Panc1 (cell line): Measurements from ENCODE around the gene OSER1. TPM values are rescaled to one million over a fixed set of nuclear protein-coding genes. Genes with fewer than 3 reads are reported as not detected.
A peak's percentile ranks its signal among the peaks of the same experiment; 100 is the strongest.

Experiments
- ATAC-seq: fragments of 200-7000 bp; cut with Tn5 transposase; 2 replicates; pipeline ENCODE4 v1.9.1; 2020; ENCODE audit warnings: mild to moderate bottlenecking, moderate library complexity
- BruUV-seq: library from RNA; stranded (reverse); fragments of 400-500 nt; replicated peaks from 2 replicates; lab custom pipeline; 2021; lab: Mats Ljungman, UMichigan
- CTCF ChIA-PET: fragments of 300-600 bp; sonication (Branson Sonifier 250); formaldehyde crosslinking; loops from one replicate; lab custom pipeline; 2022; ENCODE audit warnings: antibody characterized with exemption; lab: Charles Lee
- POLR2A ChIA-PET: fragments of 300-600 bp; sonication (Branson Sonifier 250); formaldehyde crosslinking; loops from one replicate; lab custom pipeline; 2022; ENCODE audit warnings: antibody characterized with exemption; lab: Charles Lee
- DNase-seq: peaks from one replicate; pipeline ENCODE4 v3.0.0-alpha.2; 2010; ENCODE audit warnings: low read depth, low spot score
- H3K27ac ChIP-seq: 2 replicates; pipeline ENCODE4 v1.5.1; 2011; ENCODE audit warnings: mild to moderate bottlenecking, low read length, inconsistent platforms
- H3K27me3 ChIP-seq: fragments of 200-500 bp; sonication (Bioruptor generic); 2 replicates; pipeline ENCODE4 v1.6.0; 2014; ENCODE audit warnings: low read length, inconsistent platforms; ENCODE audit not compliant: control insufficient read depth, insufficient read depth
- H3K36me3 ChIP-seq: fragments of 200-500 bp; sonication (Bioruptor generic); 2 replicates; pipeline ENCODE4 v1.5.1; 2014; ENCODE audit warnings: inconsistent platforms, mild to moderate bottlenecking, low read length, moderate library complexity; ENCODE audit not compliant: control insufficient read depth, insufficient read depth
- H3K4me1 ChIP-seq: 2 replicates; pipeline ENCODE4 v1.5.1; 2011; ENCODE audit warnings: inconsistent platforms, mild to moderate bottlenecking, low read length, moderate library complexity; ENCODE audit not compliant: control insufficient read depth, insufficient read depth
- H3K4me3 ChIP-seq, 2 experiments: 2 replicates each; pipeline ENCODE4 v1.5.1; 2011 to 2012; ENCODE audit warnings: low read depth in 2 of 2, low read length in 2 of 2, mild to moderate bottlenecking in 2 of 2, inconsistent platforms in 1 of 2, moderate library complexity in 1 of 2
- H3K9me3 ChIP-seq: fragments of 200-500 bp; sonication (Bioruptor generic); 2 replicates; pipeline ENCODE4 v1.5.1; 2014; ENCODE audit warnings: low read depth, mild to moderate bottlenecking, inconsistent platforms, low read length, moderate library complexity; ENCODE audit not compliant: control insufficient read depth, insufficient read depth
- POLR2AphosphoS5 ChIP-seq: IDR thresholded peaks from 2 replicates; pipeline ENCODE4 v1.6.1; 2012; ENCODE audit warnings: mild to moderate bottlenecking, low read depth, low read length, moderate library complexity
- SIN3A ChIP-seq: IDR thresholded peaks from 2 replicates; pipeline ENCODE4 v1.6.1; 2012; ENCODE audit warnings: low read depth, mild to moderate bottlenecking, low read length, moderate library complexity, borderline replicate concordance; ENCODE audit not compliant: insufficient read depth
- TCF7L2 ChIP-seq: IDR thresholded peaks from 2 replicates; pipeline ENCODE4 v1.6.1; 2011; ENCODE audit warnings: mild to moderate bottlenecking, low read depth, low read length, inconsistent platforms
- in situ Hi-C: cut with HindIII; loops from 2 replicates; pipeline ENCODE4 v1.10.0; 2016; ENCODE audit warnings: low sequenced_read_pairs, low pct_unique_long_range_greater_than_20kb
- intact Hi-C: fragments of 100-400 bp; cut with micrococcal nuclease; formaldehyde crosslinking; loops from one replicate; pipeline ENCODE4 v1.10.0; 2022; ENCODE audit not compliant: unreplicated experiment
- total RNA-seq: library from RNA; stranded (reverse); gene quantifications from one replicate; pipeline ENCODE4 v1.2.1, GENCODE V29; 2021; ENCODE audit not compliant: unreplicated experiment
- TF ChIP-seq, protein P1 (sequence below): fragments of 450-650 bp; IDR thresholded peaks from 2 replicates; pipeline ENCODE4 v1.5.1; 2017; ENCODE audit warnings: mild to moderate bottlenecking
- TF ChIP-seq, protein P2 (sequence below), 2 experiments: IDR thresholded peaks; 2 replicates each; pipeline ENCODE4 v1.6.1; 2011 to 2012; ENCODE audit warnings: low read depth in 2 of 2, control low read depth in 1 of 2, low read length in 1 of 2, mild to moderate bottlenecking in 1 of 2, moderate library complexity in 1 of 2; ENCODE audit not compliant: insufficient read depth in 1 of 2

OSER1 gene
- total RNA-seq, 1 experiment from 2014 or later, result 37.8 TPM

DNA sequence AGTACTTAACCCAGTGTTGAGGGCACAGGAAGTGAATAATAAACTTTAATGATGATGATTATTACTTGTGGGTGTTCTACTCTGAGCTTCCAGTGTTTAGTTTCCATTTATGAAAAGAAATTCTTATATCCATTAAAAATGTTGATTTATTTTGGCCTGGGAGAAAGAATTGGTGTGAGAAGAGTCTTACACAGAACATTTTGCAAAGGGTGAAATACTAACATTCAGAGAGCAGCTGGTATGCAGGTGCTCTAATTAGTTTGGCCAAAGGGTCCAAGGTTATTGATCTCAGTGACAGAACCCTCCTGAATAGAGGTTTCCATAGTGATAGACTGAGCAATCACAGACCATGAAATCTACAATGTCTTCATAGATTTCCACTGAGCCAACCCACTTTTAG is 4.4 kb downstream of the OSER1 start:
- intact Hi-C loops, result no loop called here
- ATAC-seq (no peak), DNase-seq (no peak)
- Histone ChIP-seq H3K27ac (peak overlapping the region; percentile 2; the same call in 1 of the 2 replicates), H3K27me3 (no peaks in the 10 kb centered on the region), H3K36me3 (peaks cover 20% of the 10 kb centered on the region), H3K4me3 (no peak overlapping the region), H3K9me3 (no peaks in the 10 kb centered on the region), H3K4me1 (peaks cover 36% of the 10 kb centered on the region)
- ChIA-PET CTCF (no interaction called here), POLR2A (no interaction called here)
- in situ Hi-C loops, result no loop called here
- BruUV-seq, result no TSS peak
- TF ChIP-seq POLR2AphosphoS5, result no peak
- no peak for TF ChIP-seq TCF7L2
- TF ChIP-seq, protein P1, sequence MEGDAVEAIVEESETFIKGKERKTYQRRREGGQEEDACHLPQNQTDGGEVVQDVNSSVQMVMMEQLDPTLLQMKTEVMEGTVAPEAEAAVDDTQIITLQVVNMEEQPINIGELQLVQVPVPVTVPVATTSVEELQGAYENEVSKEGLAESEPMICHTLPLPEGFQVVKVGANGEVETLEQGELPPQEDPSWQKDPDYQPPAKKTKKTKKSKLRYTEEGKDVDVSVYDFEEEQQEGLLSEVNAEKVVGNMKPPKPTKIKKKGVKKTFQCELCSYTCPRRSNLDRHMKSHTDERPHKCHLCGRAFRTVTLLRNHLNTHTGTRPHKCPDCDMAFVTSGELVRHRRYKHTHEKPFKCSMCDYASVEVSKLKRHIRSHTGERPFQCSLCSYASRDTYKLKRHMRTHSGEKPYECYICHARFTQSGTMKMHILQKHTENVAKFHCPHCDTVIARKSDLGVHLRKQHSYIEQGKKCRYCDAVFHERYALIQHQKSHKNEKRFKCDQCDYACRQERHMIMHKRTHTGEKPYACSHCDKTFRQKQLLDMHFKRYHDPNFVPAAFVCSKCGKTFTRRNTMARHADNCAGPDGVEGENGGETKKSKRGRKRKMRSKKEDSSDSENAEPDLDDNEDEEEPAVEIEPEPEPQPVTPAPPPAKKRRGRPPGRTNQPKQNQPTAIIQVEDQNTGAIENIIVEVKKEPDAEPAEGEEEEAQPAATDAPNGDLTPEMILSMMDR, result no peak
- TF ChIP-seq SIN3A, result no peak
- TF ChIP-seq, protein P2, sequence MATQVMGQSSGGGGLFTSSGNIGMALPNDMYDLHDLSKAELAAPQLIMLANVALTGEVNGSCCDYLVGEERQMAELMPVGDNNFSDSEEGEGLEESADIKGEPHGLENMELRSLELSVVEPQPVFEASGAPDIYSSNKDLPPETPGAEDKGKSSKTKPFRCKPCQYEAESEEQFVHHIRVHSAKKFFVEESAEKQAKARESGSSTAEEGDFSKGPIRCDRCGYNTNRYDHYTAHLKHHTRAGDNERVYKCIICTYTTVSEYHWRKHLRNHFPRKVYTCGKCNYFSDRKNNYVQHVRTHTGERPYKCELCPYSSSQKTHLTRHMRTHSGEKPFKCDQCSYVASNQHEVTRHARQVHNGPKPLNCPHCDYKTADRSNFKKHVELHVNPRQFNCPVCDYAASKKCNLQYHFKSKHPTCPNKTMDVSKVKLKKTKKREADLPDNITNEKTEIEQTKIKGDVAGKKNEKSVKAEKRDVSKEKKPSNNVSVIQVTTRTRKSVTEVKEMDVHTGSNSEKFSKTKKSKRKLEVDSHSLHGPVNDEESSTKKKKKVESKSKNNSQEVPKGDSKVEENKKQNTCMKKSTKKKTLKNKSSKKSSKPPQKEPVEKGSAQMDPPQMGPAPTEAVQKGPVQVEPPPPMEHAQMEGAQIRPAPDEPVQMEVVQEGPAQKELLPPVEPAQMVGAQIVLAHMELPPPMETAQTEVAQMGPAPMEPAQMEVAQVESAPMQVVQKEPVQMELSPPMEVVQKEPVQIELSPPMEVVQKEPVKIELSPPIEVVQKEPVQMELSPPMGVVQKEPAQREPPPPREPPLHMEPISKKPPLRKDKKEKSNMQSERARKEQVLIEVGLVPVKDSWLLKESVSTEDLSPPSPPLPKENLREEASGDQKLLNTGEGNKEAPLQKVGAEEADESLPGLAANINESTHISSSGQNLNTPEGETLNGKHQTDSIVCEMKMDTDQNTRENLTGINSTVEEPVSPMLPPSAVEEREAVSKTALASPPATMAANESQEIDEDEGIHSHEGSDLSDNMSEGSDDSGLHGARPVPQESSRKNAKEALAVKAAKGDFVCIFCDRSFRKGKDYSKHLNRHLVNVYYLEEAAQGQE (IDR thresholded peaks at IDR 0.05; ENCODE audit: insufficient read depth in 1 of 2, low read depth in 2 of 2, low read length in 1 of 2), result no peak

DNA sequence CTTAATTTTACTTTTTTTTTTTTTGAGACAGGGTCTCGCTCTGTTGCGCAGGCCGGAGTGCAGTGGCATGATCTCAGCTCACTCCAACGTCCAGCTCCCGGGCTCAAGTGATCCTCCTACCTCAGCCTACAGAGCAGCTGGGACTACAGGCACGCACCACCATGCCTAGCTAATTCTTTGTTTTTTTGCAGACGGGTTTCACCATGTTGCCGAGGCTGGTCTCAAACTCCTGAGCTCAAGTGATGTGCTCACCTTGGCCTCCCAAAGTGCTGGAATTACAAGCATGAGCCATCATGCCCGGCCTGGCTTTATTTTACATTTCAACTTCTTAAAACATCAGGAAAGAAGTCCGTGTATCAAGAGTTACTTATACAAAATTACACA is 5.7 kb downstream of the OSER1 start:
- Histone ChIP-seq H3K4me1 (peaks cover 36% of the 10 kb centered on the region), H3K9me3 (no peaks in the 10 kb centered on the region), H3K4me3 (no peak overlapping the region), H3K27ac (peak overlapping the region; percentile 86), H3K27me3 (no peaks in the 10 kb centered on the region), H3K36me3 (peaks cover 21% of the 10 kb centered on the region)
- no peak for TF ChIP-seq TCF7L2
- TF ChIP-seq, protein P1, result no peak
- no peak for TF ChIP-seq POLR2AphosphoS5
- no peak for TF ChIP-seq SIN3A
- TF ChIP-seq, protein P2 (IDR thresholded peaks at IDR 0.05; ENCODE audit: insufficient read depth in 1 of 2, low read depth in 2 of 2, low read length in 1 of 2), result no peak
- BruUV-seq, result no TSS peak
- ChIA-PET POLR2A (interaction anchor here (0.7 kb wide), 1 partner anchor 188 kb away, joined by 5 read pairs; no protein-coding TSS in a partner anchor), CTCF (no interaction called here)
- DNase-seq (no peak), ATAC-seq (no peak)
- intact Hi-C loops (no loop called here), in situ Hi-C loops (no loop called here)
